AG08396 (cell line): ENCODE results near the gene RARRES1.

Experiments
- DNase-seq: peaks from one replicate; pipeline ENCODE4 v3.0.0; 2012; ENCODE audit warnings: low spot score, mixed read lengths

Gene RARRES1

GRCh38 chr3:158735296-158736033 is 3.2 kb upstream of the RARRES1 start:
- no peak for DNase-seq

GRCh38 chr3:158733656-158734055 is 1.4 kb upstream of the RARRES1 start:
- no peak for DNase-seq

- DNase-seq, result no peak
Measured at GRCh38 chr3:158732856-158733200, 571 bp upstream of the RARRES1 start.

- no peak for DNase-seq
Measured at GRCh38 chr3:158731486-158731885, 771 bp downstream of the RARRES1 start.

GRCh38 chr3:158728851-158729250 is 3.4 kb downstream of the RARRES1 start:
- DNase-seq, result no peak

- DNase-seq, result no peak
Measured at GRCh38 chr3:158728061-158728377, 4.2 kb downstream of the RARRES1 start.

GRCh38 chr3:158727206-158728060 is 4.8 kb downstream of the RARRES1 start:
- peak; percentile 75 for DNase-seq

- peak; percentile 90 for DNase-seq
Measured at GRCh38 chr3:158725348-158726011, 6.8 kb downstream of the RARRES1 start.

- DNase-seq, result no peak
Measured at GRCh38 chr3:158723991-158724390, 8.3 kb downstream of the RARRES1 start.

GRCh38 chr3:158722108-158722507 is 10.1 kb downstream of the RARRES1 start:
- no peak for DNase-seq

- no peak for DNase-seq
Measured at GRCh38 chr3:158718490-158719170, 13.6 kb downstream of the RARRES1 start.

GRCh38 chr3:158717576-158717975 is 14.7 kb downstream of the RARRES1 start:
- DNase-seq, result no peak

GRCh38 chr3:158713094-158713499 is 19.2 kb downstream of the RARRES1 start:
- no peak for DNase-seq

- DNase-seq, result no peak
Measured at GRCh38 chr3:158712443-158712842, 19.8 kb downstream of the RARRES1 start.

GRCh38 chr3:158711886-158712285 is 20.4 kb downstream of the RARRES1 start:
- peak; percentile 51 for DNase-seq

- no peak for DNase-seq
Measured at GRCh38 chr3:158710601-158711000, 21.7 kb downstream of the RARRES1 start.

GRCh38 chr3:158709666-158710083 is 22.6 kb downstream of the RARRES1 start:
- DNase-seq, result peak; percentile 77

- DNase-seq, result no peak
Measured at GRCh38 chr3:158703566-158703965, 28.7 kb downstream of the RARRES1 start.

- DNase-seq, result peak; percentile 43
Measured at GRCh38 chr3:158702815-158703481, 29.3 kb downstream of the RARRES1 start.

- no peak for DNase-seq
Measured at GRCh38 chr3:158701420-158702065, 30.7 kb downstream of the RARRES1 start.

- no peak for DNase-seq
Measured at GRCh38 chr3:158700559-158700958, 31.7 kb downstream of the RARRES1 start.
